Epidermal melanocyte (primary cell): ENCODE results near the gene GRAMD1B.
"Not testable (repeated sequence)": the region's sequence is repeated elsewhere in the genome, so short reads cannot be mapped to it uniquely, and the experiment has no call there.

Experiments
- DNase-seq: peaks from one replicate; pipeline ENCODE4 v3.0.0; 2011; ENCODE audit warnings: low spot score; ENCODE audit not compliant: insufficient read length

The GRAMD1B gene

DNA sequence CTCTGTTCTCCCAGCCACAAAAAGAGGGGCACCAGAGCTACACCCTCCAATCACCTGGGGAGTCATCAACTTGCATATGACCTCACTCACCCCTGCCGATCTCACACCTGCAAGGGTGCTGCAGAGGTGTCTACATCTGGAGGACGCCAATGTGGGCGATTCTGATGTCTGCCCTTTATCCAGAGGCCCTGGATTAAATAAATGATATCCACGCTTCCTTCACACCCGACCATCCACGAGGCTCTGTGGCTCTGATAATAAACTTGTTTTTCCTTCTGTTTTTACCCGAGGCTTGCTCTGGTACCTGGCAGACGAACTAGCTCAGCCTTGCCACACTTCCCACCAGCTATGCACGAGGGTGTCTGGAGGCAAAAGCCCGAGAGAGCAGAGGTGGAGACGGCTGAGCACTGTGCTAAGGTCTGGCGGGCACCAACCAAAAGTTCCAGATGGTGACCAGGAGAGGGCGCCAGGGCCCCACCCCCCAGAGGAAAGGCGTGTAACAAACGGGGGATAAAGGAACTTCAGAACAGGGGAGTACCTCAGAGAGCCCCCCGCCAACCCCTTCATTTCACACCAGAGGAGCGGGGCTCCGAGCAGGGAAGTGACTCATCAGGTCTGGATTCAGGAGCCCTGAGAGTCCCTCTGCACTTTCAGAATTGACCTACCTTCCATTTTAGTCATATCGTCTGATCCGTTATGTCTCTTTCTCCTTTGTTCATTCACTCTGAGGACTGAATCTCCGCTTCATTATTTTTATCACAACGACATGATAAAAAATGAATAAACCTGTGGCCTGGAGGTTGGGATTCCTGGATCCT is 210.8 kb downstream of the GRAMD1B start:
- no peak for DNase-seq

DNA sequence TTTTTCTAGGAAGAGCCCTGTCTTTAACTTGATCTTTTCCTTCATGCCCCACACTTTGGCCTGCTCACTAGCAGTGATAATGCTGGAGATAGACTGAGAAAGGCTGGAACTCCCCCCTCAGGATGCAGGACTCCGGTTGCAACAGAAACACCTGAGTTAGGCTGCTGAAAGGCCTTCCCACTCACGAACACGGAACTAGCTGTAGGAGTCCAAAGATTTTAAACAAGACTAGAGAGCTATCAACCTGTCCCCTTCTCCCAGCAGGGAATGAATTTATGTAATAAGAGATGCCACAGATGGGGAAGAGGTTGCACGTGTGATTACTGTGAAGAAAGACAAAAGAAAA is 211.4 kb downstream of the GRAMD1B start:
- no peak for DNase-seq

GRCh38 chr11:123642435-123642834 is 212.4 kb downstream of the GRAMD1B start:
- DNase-seq = no peak

DNA sequence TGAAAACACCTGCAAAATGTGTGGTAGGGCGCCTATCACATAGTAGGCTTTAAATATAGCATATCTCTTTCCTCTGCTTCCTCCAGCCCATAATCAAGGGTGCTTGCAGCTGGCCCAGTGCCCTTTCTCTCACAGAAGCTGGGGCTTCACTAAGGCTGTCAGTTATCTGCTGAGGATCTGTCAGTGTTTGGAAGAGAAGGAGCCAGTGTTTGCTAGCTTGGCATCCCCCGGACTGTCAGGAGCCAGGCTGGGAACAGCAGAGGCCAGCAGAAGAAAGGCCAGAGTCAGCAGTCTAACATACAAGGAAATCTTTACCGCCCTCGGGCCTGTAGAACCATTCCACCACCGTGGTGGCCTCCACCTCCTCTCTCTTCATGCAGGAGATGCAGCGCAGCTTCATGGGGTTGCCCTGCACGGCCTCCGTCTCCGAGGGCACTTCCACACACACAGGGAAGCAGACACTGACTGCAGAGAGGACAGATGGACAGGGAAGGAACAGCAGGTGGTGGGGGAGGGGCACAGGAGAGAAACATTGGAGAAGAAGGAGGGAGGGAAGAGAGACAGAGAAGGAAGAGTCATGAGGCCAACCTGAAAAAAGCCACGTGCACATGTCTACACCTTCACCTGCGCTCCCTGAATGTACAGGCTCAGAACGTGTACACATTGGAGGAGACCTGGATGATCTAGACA is 215.4 kb downstream of the GRAMD1B start:
- no peak for DNase-seq

DNA sequence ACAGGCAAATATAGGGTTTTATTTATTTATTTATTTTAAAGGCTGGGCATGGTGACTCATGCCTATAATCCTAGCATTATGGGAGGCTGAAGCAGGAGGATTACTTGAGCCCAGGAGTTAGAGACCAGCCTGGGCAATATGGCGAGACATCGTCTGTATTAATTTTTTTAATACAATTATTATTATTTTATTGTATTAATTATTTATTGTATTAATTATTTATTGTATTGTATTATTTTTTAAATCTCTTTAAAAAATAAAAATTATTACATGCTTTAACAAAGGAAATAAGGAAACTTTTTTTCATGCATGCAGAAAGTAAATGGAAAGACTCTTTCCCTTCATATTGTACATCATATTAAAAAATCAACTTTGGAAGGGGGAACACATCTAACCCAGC is 220.8 kb downstream of the GRAMD1B start:
- DNase-seq = no peak

- DNase-seq = no peak
Measured at GRCh38 chr11:123652599-123652998, 222.5 kb downstream of the GRAMD1B start.

GRCh38 chr11:123653483-123653826 is 223.4 kb downstream of the GRAMD1B start:
- no peak for DNase-seq

GRCh38 chr11:123653827-123654565 is 223.9 kb downstream of the GRAMD1B start:
- no peak for DNase-seq

DNA sequence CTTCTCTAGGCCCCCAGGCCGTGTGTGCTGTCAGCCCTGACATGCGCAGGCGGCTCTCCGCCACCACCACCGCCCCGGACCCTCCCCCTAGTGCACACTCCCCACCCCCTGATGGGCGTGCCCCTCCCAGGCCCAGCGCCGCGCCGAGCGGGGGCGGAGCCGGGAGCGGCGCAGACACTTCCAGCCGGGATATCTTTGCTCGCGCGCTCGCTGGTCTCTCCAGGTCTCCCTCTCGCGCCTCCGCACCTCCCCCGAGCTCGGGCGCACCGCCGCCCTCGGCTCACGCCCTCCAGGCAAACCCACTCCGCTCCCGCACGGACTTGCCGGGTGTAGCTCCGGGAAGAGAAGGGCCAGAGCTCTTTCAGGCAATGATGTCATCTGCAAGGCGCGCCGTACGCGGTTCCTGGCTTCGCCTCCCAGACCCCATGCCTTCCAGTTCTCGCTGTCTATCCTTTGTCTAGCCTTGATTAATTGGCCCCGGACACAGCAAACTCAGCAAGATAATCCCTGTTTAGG is 224.6 kb downstream of the GRAMD1B start, which contains the start of gene SCN3B:
Gene SCN3B (minus strand): TSS at position 59 of the 516 bp plus-strand sequence. CDS start 823 bp downstream, outside the sequence.
- DNase-seq = no peak

DNA sequence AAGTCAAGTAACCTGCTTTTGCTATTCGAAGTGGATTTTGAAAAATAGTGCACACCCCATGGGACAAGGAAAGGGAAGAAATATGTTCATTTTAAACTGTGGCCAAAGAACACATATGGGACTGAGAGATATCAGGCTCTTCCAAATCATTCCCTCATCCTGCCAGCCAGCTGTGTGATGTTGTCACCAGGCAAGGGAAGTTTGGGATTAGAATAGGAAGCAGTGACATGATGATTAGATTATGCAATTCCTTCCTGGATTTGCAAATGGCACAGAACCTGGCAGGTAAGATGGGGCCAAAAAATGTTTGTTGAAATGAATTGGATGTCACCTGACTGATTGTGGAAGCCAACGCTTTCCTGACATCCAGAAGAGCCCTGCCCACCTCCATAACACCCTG is 229.2 kb downstream of the GRAMD1B start:
- DNase-seq = no peak

GRCh38 chr11:123659965-123660364 is 229.9 kb downstream of the GRAMD1B start:
- not testable (repeated sequence) for DNase-seq

DNA sequence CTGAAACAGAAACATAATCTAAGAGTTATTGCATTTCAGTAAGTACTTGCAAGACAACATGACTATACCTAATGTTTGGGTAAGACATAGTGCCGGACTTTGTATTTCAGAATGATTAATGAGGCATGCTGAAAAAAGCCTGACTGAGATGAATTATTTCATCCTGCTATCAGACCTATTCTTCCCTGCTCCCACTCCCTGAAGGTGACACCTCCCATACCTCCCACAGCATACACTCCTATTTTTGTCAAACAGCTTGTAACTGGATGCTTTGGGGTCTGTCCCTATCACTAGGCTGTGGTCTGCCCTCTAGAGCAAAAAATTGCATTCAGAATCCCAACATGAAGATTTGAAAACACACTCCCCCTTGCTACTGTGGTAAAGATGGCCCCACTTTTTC is 235.2 kb downstream of the GRAMD1B start:
- DNase-seq = no peak

- DNase-seq = no peak
Measured at GRCh38 chr11:123670081-123670480, 240.0 kb downstream of the GRAMD1B start.

DNA sequence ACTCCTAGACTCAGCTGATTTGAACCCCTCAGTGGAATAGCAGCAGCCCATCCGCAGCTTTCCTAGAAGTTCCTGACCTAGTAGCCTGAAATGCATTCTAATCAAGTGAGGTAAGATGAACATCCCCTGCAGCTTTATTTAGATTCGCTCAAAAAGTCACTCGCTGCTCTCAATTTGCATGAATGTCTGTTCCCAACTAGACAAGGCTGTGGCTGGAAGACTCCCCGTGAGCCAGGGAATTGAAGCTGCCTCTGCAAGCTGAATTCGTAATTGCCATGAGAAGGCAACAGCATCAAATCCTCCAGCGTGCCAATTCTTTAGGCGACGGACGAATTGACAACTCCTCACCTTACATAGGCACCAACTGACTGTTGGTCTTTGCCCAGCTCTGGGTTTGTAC is 241.5 kb downstream of the GRAMD1B start:
- DNase-seq = no peak

GRCh38 chr11:123672568-123672967 is 242.5 kb downstream of the GRAMD1B start:
- no peak for DNase-seq

- no peak for DNase-seq
Measured at GRCh38 chr11:123674297-123674696, 244.2 kb downstream of the GRAMD1B start.
